ENCODE data around the gene CD300LB. TPM values are rescaled to one million over a fixed set of nuclear protein-coding genes. Genes with fewer than 3 reads are reported as not detected.
A peak's percentile ranks its signal among the peaks of the same experiment; 100 is the strongest.

CD300LB gene
- total RNA-seq, 1 donor from 2014 or later: 1.5 TPM

DNA sequence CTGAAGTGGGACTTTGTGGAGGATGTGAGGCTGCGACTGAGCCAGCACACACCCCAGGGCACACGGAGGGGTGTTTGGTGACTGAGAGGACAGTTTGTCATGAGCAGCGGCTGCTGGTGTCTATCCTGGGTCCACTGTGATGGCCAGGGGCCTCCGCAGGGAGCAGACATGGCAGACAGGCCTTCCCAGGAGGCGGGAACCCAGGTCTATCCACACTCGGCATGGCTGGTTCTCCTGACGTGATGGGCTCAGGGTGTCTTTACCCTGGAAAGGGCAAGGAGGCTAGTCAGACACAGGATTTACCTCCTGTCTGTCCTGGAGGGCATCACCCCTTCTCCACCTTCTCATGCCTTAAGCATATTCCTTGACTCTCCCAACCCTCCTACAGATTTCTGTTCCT lies 15.3 kb upstream of the CD300LB start:
- peak; percentile 41 for DNase-seq
- intact Hi-C loops (cut with DNase I): no loop called here
- ATAC-seq: no peak
- Histone ChIP-seq H3K4me1 (no peaks in the 10 kb centered on the region), H3K27ac (peak overlapping the region; percentile 73), H3K9me3 (no peaks in the 10 kb centered on the region), H3K4me3 (no peak overlapping the region), H3K36me3 (no peaks in the 10 kb centered on the region), H3K27me3 (ENCODE audit: low read depth) (peaks cover 7% of the 10 kb centered on the region)
- TF ChIP-seq, protein P1, sequence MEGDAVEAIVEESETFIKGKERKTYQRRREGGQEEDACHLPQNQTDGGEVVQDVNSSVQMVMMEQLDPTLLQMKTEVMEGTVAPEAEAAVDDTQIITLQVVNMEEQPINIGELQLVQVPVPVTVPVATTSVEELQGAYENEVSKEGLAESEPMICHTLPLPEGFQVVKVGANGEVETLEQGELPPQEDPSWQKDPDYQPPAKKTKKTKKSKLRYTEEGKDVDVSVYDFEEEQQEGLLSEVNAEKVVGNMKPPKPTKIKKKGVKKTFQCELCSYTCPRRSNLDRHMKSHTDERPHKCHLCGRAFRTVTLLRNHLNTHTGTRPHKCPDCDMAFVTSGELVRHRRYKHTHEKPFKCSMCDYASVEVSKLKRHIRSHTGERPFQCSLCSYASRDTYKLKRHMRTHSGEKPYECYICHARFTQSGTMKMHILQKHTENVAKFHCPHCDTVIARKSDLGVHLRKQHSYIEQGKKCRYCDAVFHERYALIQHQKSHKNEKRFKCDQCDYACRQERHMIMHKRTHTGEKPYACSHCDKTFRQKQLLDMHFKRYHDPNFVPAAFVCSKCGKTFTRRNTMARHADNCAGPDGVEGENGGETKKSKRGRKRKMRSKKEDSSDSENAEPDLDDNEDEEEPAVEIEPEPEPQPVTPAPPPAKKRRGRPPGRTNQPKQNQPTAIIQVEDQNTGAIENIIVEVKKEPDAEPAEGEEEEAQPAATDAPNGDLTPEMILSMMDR (IDR thresholded peaks at IDR 0.05): no peak

DNA sequence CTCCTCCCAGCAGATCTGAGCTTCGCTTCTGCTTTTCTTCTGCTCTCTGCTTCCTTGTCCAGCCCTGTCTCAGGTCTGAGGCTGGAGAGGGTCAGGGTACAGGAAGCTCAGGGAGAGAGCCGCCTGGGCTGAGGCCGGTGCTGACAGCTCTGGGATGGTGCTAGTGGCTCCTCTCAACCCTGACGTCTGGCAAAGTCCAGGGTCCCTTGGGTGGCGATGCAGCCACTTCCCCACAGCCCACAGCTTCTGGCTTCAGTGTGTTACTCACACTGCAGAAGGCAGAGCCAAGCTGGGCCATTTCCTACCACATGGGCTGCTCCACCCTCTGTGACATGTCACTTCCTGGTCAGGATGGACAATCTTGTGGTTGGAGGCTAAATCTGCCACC lies 14.6 kb upstream of the CD300LB start, which contains the start of gene CD300C:
TSS of gene CD300C (minus strand) at position 273 of the 388 bp plus-strand sequence. CDS start 333 bp downstream, outside the sequence.
- DNase-seq: peak; percentile 70
- peak within 1 kb of the TSS; percentile 41 for H3K4me3 ChIP-seq

DNA sequence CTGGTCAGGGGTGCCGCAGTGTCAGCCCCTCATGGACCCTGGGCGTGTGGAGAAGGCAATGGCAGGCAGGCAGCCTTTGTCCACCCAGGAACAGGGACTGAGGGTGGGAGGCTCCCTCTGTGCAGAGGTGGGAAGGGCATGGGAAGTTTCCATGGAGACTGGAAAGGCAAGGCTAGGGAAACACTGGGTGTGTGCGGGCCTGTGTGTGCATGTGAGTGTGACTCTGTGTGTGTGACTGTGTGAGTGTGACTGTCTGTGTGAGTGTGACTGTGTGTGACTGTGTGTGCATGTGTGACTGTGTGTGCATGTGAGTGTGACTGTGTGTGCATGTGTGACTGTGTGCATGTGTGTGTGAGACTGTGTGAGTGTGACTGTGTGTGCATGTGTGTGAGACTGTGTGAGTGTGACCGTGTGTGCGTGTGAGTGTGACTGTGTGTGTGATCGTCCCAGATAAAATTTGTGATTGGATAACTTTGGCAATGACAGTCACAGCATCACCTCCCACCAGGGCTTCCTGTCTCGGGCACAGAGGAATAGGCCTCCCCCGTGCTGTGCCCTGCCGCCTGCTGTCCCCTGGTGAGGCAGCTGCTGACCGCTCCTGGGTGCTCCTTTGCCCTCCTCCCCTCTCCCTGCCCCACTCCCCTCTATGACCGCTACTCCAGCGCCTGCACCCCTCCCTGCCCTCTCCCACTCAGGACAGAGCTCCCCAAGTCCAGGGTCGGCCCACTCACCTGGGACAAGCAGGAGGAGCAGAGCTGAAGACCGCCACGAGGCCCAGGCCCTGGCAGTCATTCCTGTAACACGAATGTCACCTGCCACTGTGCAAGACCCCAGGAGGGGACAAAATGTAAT lies 13.9 kb upstream of the CD300LB start:
- TF ChIP-seq, protein P1 (IDR thresholded peaks at IDR 0.05): no peak
- Histone ChIP-seq H3K27me3 (ENCODE audit: low read depth) (peaks cover 7% of the 10 kb centered on the region), H3K9me3 (no peaks in the 10 kb centered on the region), H3K4me1 (no peaks in the 10 kb centered on the region), H3K27ac (peak overlapping the region; percentile 73), H3K4me3 (peak overlapping the region; percentile 41), H3K36me3 (no peaks in the 10 kb centered on the region)
- intact Hi-C loops (cut with DNase I): no loop called here
- ATAC-seq: peak; percentile 7 to 22
- peak; percentile 49 for DNase-seq

More for the DNA sequence above, 14.6 kb upstream of the CD300LB start, which contains the start of gene CD300C:
- intact Hi-C loops (cut with DNase I): no loop called here
- TF ChIP-seq, protein P1 (IDR thresholded peaks at IDR 0.05): no peak
- peak; percentile 79 to 81 for ATAC-seq
- H3K27me3 ChIP-seq (ENCODE audit: low read depth): peaks cover 7% of the 10 kb centered on the region
- H3K27ac ChIP-seq: peak within 1 kb of the TSS; percentile 73
- no peaks in the 10 kb centered on the region for H3K36me3 ChIP-seq
- no peaks in the 10 kb centered on the region for H3K4me1 ChIP-seq
- H3K9me3 ChIP-seq: no peaks in the 10 kb centered on the region

DNA sequence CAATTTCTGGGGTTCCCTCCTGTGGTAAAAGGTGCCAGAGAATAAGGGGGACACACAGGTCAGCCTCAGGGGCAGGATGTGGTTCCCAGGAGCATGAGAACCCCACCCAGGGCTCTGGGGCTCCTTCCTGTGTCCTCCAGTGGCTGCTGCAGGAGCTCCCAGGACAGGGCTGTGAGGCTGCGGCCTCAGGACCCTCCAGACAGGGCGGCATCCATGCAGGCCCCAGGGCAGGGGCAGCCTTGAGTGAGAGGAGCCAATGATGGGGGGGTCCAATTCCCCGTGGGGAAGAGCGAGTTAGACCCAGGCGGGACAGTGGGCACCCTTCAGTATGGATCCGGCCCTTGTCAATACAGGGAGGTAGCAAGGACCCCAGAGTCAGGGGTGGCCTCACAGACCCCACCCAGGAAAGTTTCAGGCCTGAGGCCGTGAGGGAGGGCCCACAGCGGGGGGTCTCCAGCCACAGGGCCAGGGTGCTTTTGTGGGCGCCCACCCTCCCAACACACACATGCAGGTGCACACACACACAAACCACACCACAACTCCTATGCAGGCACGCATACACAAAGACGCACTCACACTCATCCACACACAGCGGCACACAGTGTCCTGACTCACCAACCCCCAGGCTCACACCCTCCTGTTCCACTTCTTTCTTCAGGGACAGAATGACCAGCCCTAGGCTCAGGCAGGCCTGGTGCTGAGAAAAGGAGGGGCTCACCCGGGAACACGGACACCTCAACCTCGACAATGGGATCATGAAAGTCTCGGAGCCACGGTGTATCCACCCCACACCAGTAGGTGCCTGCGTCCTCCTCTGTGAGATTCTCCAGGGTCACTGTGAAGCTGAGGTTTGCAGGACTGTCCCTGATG lies 12.9 kb upstream of the CD300LB start:
- Histone ChIP-seq H3K4me1 (no peaks in the 10 kb centered on the region), H3K27me3 (ENCODE audit: low read depth) (peaks cover 2% of the 10 kb centered on the region), H3K4me3 (no peak overlapping the region), H3K9me3 (no peaks in the 10 kb centered on the region), H3K27ac (no peak overlapping the region), H3K36me3 (no peaks in the 10 kb centered on the region)
- ATAC-seq (no peak), DNase-seq (peak; percentile 20)
- TF ChIP-seq, protein P1 (IDR thresholded peaks at IDR 0.05): no peak
- intact Hi-C loops (cut with DNase I): no loop called here

DNA sequence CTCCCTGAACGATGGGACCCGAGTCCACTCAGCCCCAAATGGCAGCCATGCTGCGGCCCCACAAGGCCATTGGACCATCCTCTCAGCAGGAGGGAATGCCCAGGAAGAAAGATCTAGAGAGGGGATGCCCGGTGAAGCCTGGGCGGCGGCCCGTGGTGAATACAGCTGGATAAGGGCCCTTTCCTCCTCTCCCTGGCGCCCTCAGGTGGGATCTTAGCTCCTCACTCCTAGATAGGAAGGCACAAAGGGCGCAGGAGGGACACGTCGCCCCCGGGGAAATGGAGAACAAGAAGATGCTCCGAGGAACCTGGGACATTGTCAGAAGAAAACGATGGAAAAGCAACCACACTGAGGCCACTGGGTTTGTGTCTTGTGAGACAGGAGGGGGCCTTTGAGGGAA lies 12.1 kb upstream of the CD300LB start:
- H3K36me3 ChIP-seq: no peaks in the 10 kb centered on the region
- no peaks in the 10 kb centered on the region for H3K9me3 ChIP-seq
- H3K4me3 ChIP-seq: no peak overlapping the region
- intact Hi-C loops (cut with DNase I): no loop called here
- ATAC-seq: no peak
- H3K27ac ChIP-seq: no peak overlapping the region
- DNase-seq: peak; percentile 30
- no peaks in the 10 kb centered on the region for H3K4me1 ChIP-seq
- TF ChIP-seq, protein P1 (IDR thresholded peaks at IDR 0.05): no peak
- H3K27me3 ChIP-seq (ENCODE audit: low read depth): no peaks in the 10 kb centered on the region

Data from lower lobe of right lung (tissue), 2 donors.